Lower leg skin (tissue), 3 donors: ENCODE results near the gene FAM83G.

Source experiments
- CTCF ChIP-seq, 3 donors: fragments of 450-650 bp; IDR thresholded peaks; one replicate each; pipeline ENCODE4 v1.5.1; 2016; ENCODE audit warnings: antibody characterized with exemption in 3 of 3, mild to moderate bottlenecking in 3 of 3, moderate library complexity in 2 of 3
- POLR2A ChIP-seq, 2 donors: fragments of 450-650 bp; IDR thresholded peaks; one replicate each; pipeline ENCODE4 v1.6.1; 2016 to 2017; ENCODE audit warnings: antibody characterized with exemption in 2 of 2, mild to moderate bottlenecking in 1 of 2, moderate library complexity in 1 of 2

- TF ChIP-seq CTCF (IDR thresholded peaks at IDR 0.05), result no peak
- no peak for TF ChIP-seq POLR2A (IDR thresholded peaks at IDR 0.05)
Measured at GRCh38 chr17:19004421-19005136, at the start of gene FAM83G.
